Stimulated activated CD4-positive, alpha-beta T cell treated with anti-CD3 and anti-CD28 coated beads, Interleukin-15, amount 100 ng/mL, for 48 hours (primary cell): Measurements from ENCODE around the gene UVSSA.
"Not testable (repeated sequence)": the region's sequence is repeated elsewhere in the genome, so short reads cannot be mapped to it uniquely, and the experiment has no call there.

Experiments used
- DNase-seq, 2 donors: peaks; one replicate each; pipeline ENCODE4 v3.0.0-alpha.2; 2020; ENCODE audit warnings: low read depth in 2 of 2

The UVSSA gene

GRCh38 chr4:1376391-1376840 is 29.4 kb downstream of the UVSSA start:
- no peak for DNase-seq

- DNase-seq = no peak
Measured at GRCh38 chr4:1376841-1377605, 30.0 kb downstream of the UVSSA start.

GRCh38 chr4:1377606-1378261 is 30.7 kb downstream of the UVSSA start:
- DNase-seq = no peak

DNA sequence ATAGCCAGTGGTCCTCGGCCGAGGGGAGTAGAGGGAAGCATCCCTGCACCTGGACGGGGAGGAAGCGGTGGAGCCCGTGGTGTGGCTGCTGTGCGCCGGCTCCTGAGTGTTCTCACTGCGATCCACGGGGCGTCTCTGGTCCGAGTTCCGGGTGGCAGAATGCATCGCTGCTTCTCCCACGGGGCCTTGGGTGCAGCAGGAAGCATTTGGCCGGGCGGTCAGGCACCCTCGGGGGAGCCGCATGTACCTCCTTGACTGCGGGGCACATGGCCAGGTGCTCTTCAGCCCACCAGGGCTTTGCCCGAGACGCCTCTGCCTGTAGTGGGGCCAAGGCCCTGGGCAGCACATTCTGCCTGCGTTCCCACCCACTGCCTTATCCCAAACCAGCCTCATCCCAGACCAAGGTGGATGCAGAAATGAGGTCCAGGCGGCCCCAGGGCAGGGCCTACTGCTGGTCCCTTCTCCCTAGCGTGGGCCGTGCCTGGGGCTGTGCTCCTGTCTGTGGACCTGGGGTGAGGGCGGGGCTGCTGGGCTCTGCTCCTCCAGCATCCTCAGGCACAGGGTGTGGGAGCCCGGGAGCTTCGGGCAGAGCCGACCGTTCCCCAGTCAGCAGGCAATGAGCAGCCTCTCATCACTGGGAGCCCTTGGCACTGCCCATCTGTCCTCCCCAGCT is 31.7 kb downstream of the UVSSA start:
- DNase-seq = no peak

DNA sequence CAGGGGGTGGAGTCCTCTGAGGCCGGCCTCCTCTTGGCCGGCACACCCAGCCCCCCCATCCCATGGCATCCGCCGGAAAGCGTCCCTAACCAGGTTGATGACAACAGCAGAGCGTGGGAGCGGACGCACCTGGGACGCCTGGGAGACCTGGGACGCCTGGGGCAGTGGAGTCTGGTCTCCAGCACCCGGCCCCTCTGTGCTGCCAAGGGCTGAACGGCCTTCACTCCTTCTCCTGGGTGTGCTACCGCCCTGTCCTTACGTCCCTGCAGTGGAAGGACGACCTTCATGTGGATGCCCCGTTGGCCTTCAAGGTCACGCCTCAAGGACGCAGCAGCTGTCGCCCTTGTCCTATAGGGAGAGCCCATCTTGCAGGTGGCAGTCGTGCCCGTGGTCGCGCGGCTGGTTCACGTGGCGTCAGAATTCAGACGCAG is 32.4 kb downstream of the UVSSA start:
- DNase-seq = no peak

- no peak for DNase-seq
Measured at GRCh38 chr4:1379801-1380331, 32.9 kb downstream of the UVSSA start.

DNA sequence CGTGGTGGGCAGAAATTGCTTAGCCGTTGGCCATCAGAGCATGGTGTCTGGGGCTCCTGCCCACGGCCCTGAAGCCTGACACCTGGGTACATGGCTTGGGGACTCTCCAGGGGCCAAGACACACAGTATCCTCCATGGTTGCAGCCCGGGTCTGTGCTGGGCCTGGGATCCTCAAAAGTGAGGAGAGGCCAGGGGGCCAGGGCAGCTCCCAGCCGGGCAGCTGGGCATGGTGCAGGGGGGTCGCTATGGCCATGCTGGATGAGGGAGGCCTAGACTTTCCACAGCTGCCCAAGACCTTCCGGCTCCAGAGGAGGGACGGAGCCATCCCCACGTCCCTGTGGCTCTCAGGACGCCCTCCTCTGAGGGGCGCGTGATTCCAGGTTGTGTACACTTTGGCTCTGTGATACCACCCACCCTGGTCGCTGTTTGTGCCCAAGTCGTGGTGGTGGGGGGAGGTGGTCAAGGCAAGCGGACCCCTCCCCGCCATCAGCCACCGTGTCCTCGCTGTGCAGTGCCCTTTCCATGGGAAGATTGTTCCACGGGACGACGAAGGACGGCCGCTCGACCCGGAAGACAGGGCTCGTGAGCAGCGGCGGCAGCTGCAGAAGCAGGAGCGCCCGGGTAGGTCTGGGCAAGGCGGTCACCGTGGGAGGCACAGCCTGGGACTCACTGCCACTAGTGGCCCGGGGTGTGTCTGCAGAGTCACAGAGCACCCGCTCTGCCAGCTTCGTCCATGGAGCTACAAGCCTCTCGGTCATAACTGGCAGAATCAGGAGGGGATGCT is 33.6 kb downstream of the UVSSA start:
- DNase-seq = no peak

GRCh38 chr4:1381181-1381621 is 34.2 kb downstream of the UVSSA start:
- DNase-seq = no peak

DNA sequence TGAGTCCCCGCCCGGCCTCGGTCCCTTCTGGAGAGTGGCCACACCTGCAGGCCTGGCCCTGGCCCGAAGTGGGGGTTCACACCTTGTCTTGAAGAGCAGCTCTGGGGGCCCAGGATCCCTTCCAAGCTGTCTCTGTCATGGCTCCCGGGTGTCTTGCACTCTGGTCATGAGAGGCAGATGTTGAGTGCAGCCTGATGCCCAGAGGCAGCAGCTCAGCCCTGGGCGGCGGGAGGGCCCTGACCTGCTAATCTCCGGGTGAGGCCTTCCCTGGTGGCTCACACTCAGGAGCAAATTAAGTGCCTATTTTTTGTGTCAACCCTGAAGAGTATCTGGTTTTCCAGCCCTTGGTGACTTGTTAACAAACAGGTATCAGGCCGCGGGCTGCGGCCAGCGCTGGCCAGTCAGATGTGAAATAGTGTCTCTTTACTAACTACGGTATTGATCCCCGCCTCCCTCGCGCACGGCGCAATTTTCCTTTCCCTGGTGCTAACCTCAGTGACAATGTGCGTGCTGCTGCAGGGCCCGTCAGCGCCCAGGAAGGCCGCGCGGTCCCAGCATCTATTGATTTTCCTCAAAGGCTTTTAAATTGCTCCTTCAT is 35.0 kb downstream of the UVSSA start:
- DNase-seq = no peak

- DNase-seq = no peak
Measured at GRCh38 chr4:1382776-1383727, 36.0 kb downstream of the UVSSA start.

- no peak for DNase-seq
Measured at GRCh38 chr4:1383728-1384591, 37.0 kb downstream of the UVSSA start.

- DNase-seq = no peak
Measured at GRCh38 chr4:1384675-1385372, 37.8 kb downstream of the UVSSA start.

GRCh38 chr4:1385373-1386340 is 38.6 kb downstream of the UVSSA start:
- no peak for DNase-seq

DNA sequence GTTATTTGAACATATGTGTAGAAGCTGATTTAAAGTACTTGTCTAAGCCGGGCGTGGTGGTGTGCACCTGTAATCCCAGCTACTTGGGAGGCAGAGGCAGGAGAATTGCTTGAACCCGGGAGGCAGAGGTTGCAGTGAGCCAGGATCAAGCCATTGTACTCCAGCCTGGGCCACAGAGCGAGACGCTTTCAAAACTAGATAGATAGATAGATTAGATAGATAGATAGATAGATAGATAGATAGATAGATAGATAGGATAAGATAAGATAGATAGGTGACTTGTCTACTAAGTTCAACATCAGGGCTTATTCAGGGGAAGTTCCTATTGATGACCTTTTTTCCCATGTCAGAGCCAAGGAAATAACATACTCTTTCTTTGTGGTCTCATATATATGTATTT is 46.4 kb downstream of the UVSSA start:
- DNase-seq = not testable (repeated sequence)

DNA sequence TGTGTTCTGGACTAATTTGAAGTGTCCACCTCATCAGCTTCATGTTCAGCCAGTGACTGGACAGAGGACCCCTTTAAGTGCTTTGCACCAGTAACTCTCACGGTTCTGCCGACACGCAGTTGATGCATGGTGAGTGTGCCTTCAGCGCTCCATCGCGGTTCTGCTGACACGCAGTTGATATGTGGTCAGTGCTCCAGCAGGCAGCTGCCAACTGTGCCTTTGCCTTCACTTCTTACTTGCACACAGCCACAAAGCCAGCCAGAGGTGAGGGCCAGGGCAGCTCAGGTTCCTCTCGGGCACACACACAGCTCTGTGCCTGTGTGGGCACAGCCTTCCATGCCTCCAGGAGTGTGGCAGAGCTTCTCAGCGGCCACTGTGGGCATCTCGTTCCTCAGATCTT is 46.9 kb downstream of the UVSSA start:
- DNase-seq = no peak

GRCh38 chr4:1394554-1395388 is 47.8 kb downstream of the UVSSA start:
- not testable (repeated sequence) for DNase-seq
